ENCODE measurements around the gene FRMD4A.

DNA sequence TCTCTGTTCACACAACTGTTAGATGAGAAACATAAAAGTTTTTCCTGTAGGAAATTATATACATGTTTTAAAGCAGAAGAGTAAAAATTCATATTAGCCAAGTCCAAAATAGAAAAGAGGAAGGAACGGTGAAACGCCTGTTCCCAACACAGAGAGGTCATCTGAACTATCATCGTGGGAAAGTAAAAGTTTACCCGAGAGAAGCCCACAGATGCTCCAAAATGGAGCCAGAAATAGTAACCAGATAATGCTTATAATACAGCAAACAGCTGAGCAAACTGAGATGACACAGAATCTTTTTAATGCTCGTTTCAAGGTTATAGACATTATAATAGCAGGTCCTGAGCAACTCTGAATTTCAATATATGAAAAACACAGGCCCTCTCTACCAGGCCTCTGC lies 24.5 kb downstream of the FRMD4A start:
- TF ChIP-seq, protein P1, sequence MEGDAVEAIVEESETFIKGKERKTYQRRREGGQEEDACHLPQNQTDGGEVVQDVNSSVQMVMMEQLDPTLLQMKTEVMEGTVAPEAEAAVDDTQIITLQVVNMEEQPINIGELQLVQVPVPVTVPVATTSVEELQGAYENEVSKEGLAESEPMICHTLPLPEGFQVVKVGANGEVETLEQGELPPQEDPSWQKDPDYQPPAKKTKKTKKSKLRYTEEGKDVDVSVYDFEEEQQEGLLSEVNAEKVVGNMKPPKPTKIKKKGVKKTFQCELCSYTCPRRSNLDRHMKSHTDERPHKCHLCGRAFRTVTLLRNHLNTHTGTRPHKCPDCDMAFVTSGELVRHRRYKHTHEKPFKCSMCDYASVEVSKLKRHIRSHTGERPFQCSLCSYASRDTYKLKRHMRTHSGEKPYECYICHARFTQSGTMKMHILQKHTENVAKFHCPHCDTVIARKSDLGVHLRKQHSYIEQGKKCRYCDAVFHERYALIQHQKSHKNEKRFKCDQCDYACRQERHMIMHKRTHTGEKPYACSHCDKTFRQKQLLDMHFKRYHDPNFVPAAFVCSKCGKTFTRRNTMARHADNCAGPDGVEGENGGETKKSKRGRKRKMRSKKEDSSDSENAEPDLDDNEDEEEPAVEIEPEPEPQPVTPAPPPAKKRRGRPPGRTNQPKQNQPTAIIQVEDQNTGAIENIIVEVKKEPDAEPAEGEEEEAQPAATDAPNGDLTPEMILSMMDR (optimal IDR thresholded peaks at IDR 0.05 in 1 of 3, IDR thresholded peaks at IDR 0.05 in 1 of 3, conservative IDR thresholded peaks at IDR 0.05 in 1 of 3; ENCODE audit: extremely low read depth in 1 of 3, insufficient read depth in 2 of 3, low read length in 3 of 3): no peak
- TF ChIP-seq EZH2 (IDR thresholded peaks at IDR 0.05; ENCODE audit: low read length): no peak
